GM19240 (cell line): ENCODE results near the gene RNF187.

Experiments used
- DNase-seq: peaks from one replicate; pipeline ENCODE4 v3.0.0; 2011; ENCODE audit warnings: low spot score; ENCODE audit not compliant: insufficient read length

RNF187 gene

DNA sequence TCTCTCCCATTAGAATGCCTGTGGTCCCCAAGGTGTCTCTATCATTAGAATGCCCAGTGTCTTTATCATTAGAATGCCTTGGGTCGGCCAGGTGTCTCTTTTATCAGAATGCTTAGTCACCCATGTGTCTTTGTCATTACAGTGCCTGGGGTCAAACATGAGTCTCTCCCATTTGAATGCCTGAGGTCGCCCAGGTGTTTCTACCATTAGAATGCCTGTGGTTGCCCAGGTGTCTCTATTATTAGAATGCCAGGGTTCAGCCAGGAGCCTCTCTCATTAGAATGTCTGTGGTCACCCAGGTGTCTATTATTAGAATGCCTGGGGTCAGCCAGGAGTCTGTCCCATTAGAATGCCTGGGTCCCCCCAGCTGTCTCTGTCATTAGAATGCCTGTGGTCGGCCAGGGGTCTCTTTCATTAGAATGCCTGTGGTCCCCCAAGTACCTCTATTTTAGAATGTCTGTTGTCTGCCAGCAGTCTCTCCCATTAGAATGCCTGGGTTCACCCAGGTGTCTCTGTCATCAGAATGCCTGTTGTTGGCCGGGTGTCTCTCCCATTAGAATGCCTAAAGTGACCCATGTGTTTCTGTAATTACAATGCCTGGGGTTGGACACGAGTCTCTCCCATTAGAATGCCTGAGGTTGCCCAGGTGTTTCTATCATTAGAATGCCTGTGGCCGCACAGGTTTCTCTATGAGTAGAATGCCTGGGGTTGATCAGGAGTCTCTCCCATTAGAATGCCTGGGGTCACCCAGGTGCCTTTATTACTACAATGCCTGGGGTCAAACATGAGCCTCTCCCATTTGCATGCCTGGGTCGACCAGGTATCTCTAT lies 57.1 kb downstream of the RNF187 start:
- DNase-seq, result no peak

DNA sequence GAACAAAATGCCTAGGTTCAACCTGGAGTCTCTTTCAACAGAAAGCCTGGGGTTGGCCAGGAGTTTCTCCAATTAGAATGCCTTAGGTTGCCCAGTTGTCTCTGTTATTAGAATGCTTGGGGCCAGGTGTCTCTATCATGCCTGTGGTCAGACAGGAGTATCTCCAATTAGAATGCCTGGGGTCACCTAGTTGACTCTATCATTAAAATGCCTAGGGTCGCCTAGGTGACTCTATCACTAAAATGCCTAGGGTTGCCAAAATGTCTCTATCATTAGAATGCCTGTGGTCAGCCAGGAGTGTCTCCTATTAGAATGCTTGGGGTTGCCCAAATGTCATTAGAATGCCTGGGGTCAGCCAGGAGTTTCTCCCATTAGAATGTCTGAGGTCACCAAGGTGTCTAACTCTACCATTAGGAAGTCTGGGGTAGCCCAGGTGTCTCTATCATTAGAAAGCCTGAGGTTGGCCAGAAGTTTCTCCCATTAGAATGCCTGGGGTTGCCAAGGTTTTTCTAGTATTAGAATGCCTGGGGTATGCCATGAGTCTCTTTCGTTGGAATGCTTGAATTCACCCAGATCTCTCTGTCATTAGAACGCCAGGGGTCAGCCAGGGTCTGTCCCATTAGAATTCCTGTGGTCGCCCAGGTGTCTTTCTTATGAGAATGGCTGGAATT lies 57.9 kb downstream of the RNF187 start:
- DNase-seq, result no peak
